ENCODE data around the gene ZNF516.

Gene ZNF516

DNA sequence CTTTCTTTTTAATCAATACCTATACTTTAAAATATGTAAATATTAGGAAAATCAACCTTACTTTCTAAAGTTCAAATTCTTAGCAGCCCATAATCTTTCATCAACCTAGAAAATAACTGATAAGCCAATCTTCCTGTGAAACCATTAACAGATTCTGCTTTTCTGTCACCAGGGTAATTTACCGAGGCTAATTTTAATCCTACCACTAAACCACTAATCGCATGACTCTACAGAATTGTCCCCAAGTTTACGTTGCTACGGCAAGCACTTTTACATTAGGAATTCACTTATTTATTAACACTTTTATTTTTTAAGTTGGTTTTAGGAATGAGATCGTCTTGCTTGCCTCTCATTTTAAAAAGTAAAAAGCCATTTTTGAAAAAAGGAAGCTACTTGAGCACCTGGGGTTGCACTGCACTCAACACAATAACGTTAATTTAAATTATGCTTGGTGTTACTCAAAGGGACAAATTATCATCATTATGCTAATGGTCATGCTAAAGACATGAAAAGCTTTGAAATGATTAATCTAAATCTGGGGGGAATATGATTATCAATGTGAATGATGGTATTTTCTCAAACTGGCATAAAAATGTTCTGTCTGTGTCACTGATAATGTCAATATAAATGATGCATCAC is 10.2 kb downstream of the ZNF516 start:
- no peak for TF ChIP-seq EP300 (IDR thresholded peaks at IDR 0.05; ENCODE audit: borderline replicate concordance)
- no peak for TF ChIP-seq TAF1 (IDR thresholded peaks at IDR 0.05; ENCODE audit: low read depth)
- no peak for TF ChIP-seq CREB1 (IDR thresholded peaks at IDR 0.05; ENCODE audit: low read depth)
- no peak for TF ChIP-seq TCF12 (IDR thresholded peaks at IDR 0.05; ENCODE audit: low read depth)
- TF ChIP-seq RAD21 (IDR thresholded peaks at IDR 0.05; ENCODE audit: low read depth) = no peak
- TF ChIP-seq, protein P1, sequence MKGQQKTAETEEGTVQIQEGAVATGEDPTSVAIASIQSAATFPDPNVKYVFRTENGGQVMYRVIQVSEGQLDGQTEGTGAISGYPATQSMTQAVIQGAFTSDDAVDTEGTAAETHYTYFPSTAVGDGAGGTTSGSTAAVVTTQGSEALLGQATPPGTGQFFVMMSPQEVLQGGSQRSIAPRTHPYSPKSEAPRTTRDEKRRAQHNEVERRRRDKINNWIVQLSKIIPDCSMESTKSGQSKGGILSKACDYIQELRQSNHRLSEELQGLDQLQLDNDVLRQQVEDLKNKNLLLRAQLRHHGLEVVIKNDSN (IDR thresholded peaks at IDR 0.05) = no peak
- no peak for TF ChIP-seq REST (IDR thresholded peaks at IDR 0.05; ENCODE audit: low read depth)
- no peak for TF ChIP-seq TEAD4 (IDR thresholded peaks at IDR 0.05)
- no peak for TF ChIP-seq YY1 (IDR thresholded peaks at IDR 0.05; ENCODE audit: low read depth)
- TF ChIP-seq ZBTB7A (IDR thresholded peaks at IDR 0.05; ENCODE audit: low read depth) = no peak
- TF ChIP-seq CEBPB (IDR thresholded peaks at IDR 0.05) = no peak

- TF ChIP-seq EP300 (IDR thresholded peaks at IDR 0.05; ENCODE audit: borderline replicate concordance) (no peak), REST (IDR thresholded peaks at IDR 0.05; ENCODE audit: low read depth) (no peak), TEAD4 (IDR thresholded peaks at IDR 0.05) (no peak)
Measured at GRCh38 chr18:76483780-76484179, 11.3 kb downstream of the ZNF516 start.

DNA sequence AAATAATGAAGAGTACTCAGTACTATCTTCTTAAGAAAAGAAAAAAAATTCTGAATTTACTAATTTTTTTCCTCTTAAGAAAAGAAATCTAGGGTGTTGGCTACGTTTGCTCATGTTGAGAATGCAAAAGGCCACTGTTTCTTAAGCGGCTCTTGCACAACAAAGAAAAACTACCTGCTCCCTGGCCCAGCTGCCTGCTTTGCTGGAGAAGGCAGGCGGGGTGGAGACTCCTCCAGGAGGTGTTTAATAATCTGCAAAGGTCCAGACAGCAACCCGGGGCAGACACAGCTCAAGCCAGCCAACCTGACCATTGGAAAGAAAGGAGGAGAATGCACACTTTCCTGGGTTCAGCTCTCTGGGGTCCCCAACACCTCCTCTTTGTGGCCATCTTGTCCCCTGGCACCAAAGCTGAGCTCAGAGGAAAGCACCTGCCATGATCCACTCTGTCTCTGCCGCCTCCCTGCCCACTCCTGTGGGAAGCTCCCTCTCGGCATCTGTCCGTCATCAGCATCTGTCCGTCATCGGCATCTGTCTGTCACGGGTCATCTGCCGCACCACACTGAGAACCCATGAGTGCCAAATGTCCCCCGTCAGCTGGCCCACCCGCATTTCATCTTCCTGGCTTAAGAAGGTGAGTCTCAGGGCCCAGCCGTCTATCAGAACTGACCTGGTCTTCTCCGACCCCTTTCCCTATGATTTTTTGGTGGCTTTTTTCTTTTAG is 11.9 kb downstream of the ZNF516 start:
- TF ChIP-seq YY1 (IDR thresholded peaks at IDR 0.05; ENCODE audit: low read depth) = no peak
- TF ChIP-seq CREB1 (IDR thresholded peaks at IDR 0.05; ENCODE audit: low read depth) = no peak
- TF ChIP-seq CEBPB (IDR thresholded peaks at IDR 0.05) = no peak
- no peak for TF ChIP-seq TAF1 (IDR thresholded peaks at IDR 0.05; ENCODE audit: low read depth)
- no peak for TF ChIP-seq FOXM1 (IDR thresholded peaks at IDR 0.05; ENCODE audit: borderline replicate concordance, low read depth)
- TF ChIP-seq TEAD4 (IDR thresholded peaks at IDR 0.05) = no peak
- TF ChIP-seq, protein P1 (IDR thresholded peaks at IDR 0.05) = no peak
- no peak for TF ChIP-seq REST (IDR thresholded peaks at IDR 0.05; ENCODE audit: low read depth)
- TF ChIP-seq RAD21 (IDR thresholded peaks at IDR 0.05; ENCODE audit: low read depth) = no peak
- TF ChIP-seq TCF12 (IDR thresholded peaks at IDR 0.05; ENCODE audit: low read depth) = no peak
- TF ChIP-seq NFIC (IDR thresholded peaks at IDR 0.05) = no peak
- TF ChIP-seq, protein P2, sequence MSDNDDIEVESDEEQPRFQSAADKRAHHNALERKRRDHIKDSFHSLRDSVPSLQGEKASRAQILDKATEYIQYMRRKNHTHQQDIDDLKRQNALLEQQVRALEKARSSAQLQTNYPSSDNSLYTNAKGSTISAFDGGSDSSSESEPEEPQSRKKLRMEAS (IDR thresholded peaks at IDR 0.05) = no peak

GRCh38 chr18:76482267-76482666 is 12.8 kb downstream of the ZNF516 start:
- TF ChIP-seq FOXM1 (IDR thresholded peaks at IDR 0.05; ENCODE audit: borderline replicate concordance, low read depth) (no peak), RAD21 (IDR thresholded peaks at IDR 0.05; ENCODE audit: low read depth) (no peak), TEAD4 (IDR thresholded peaks at IDR 0.05) (no peak), EGR1 (IDR thresholded peaks at IDR 0.05) (no peak), NFIC (IDR thresholded peaks at IDR 0.05) (no peak), CEBPB (IDR thresholded peaks at IDR 0.05) (no peak), CREB1 (IDR thresholded peaks at IDR 0.05; ENCODE audit: low read depth) (no peak), TAF1 (IDR thresholded peaks at IDR 0.05; ENCODE audit: low read depth) (no peak), ZBTB7A (IDR thresholded peaks at IDR 0.05; ENCODE audit: low read depth) (no peak), TCF12 (IDR thresholded peaks at IDR 0.05; ENCODE audit: low read depth) (no peak), REST (IDR thresholded peaks at IDR 0.05; ENCODE audit: low read depth) (no peak), YY1 (IDR thresholded peaks at IDR 0.05; ENCODE audit: low read depth) (no peak), EP300 (IDR thresholded peaks at IDR 0.05; ENCODE audit: borderline replicate concordance) (no peak)
- TF ChIP-seq, protein P1 (IDR thresholded peaks at IDR 0.05) = no peak
- TF ChIP-seq, protein P2 (IDR thresholded peaks at IDR 0.05) = no peak
